GM18508 (cell line): ENCODE data around the gene LCMT2.

Experiments
- ATAC-seq: cut with Tn5 transposase; IDR thresholded peaks from one replicate; pipeline ENCODE4 v1.9.1; 2021; ENCODE audit warnings: moderate number of reproducible peaks; ENCODE audit not compliant: insufficient read depth, unreplicated experiment

Gene LCMT2

DNA sequence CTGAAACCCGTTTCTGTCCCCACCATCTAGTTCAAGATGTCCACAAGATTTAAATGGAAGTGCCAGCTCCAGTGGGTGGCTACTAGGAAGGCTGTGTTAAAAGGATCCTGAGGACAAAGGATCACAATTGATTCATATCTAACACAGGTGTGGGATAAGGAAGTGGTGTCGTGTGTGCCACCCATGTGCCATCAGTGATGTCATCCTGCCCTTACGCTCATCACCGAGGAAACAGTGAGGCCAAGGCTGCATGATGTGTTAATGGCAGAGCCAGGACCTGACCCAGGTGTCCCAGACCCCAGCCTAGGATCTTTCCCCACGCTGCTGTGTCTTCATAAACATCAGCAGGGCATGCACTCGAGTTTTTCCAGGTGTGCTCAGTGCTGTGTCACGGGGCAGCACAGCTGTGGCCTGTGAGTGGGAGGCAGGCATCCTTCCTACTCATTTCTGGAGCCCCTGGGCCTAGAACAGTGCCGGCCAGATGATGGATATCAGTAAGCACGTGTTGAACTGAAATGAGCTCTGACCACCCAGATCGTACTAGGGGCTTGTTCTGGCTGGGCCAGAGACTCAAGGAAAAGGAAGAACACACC lies 53.0 kb downstream of the LCMT2 start:
- ATAC-seq = no peak

DNA sequence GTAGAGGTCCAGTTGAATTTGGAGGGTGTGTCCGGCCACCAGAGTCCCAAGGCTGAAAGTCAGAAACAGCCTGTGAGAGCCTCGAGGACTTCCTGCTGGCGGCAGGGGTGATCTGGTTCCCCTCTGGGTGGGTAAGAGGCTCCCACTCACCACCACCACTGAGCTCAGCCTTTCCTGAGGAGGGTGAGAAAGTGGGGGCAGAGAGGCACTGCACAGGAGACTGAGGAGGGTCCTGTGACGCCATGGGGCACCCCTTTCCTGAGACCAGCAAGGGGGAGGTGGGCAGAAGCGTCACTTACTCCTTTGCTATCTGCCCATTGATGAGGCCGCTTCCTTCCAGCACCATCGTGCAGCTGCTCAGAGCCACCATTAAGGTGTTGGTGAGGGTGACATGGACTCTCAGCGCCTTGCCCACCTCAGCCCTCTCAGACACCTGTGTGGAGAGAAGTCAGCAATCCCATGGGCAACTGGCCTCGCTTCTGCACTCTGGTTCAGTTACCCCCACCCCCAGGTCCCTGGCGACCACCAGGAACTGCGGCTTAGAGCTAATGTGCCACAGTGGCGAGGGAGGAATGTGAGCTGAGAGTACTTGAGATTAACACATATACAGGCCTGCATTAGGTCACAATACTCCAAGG lies 53.7 kb downstream of the LCMT2 start:
- ATAC-seq = no peak

DNA sequence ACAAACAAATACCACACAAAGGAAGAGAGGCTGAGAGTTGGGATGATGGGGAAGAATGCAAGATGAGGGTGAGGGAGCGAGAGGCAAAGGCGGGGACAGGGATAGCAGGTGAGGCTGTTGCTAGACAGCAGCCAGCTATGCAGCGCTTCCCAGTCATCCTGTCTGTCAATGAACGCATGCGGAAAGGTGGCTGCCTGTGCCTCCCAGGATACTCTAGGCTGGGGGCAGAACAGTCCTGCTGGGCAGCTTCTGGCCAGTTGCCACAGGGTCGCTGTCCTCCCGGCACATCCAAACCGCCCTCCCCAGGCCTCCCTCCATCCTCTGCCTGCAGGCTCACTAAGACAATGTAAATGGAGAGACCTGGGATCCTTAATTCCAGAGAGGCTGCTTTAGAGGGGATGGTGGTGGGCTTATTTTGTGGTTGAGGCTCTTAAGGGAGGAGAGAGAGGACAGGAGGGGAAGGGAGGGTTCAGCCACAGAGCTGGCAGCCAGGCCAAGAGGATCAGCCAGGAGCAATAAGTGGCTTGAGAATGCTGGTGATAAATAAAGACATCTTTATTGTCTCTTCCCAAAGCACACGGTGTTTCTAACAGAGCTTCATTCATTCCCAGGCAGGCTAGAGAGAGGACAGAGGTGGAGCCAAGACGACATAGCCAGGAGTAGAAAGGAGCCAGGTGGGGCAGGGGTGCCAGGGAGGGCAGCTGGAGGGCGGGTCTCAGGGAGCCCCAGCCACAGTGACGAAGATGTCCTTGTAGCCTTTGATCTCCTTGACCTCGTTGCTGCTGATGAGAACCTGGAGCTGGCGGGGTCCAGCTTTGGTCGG lies 54.4 kb downstream of the LCMT2 start:
- ATAC-seq = no peak

DNA sequence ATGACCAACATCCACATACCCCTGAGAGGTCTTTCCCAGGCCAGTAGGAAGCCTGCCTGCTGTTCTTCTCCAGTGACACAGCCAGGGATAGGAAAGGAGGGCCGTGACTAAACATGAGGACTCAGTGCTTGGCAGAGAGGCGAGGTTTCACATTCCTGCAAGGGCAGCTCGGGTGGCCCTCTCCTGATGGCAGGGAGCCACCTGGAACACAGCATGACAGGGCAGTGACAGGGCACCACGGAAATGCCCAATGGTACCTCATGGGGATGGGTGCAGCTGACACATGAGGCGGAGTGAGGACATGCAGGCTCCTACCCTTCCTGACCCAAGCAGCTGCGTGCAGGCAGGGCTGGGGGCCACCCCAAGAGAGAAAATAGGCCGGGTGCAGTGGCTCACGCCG lies 56.2 kb downstream of the LCMT2 start:
- ATAC-seq = no peak
